HG03175 (cell line): ENCODE data around the gene DPYSL4.

ENCODE experiments used
- ATAC-seq: cut with Tn5 transposase; IDR thresholded peaks from one replicate; pipeline ENCODE4 v1.9.1; 2021; ENCODE audit warnings: mild to moderate bottlenecking, moderate library complexity; ENCODE audit not compliant: unreplicated experiment

DPYSL4 gene

DNA sequence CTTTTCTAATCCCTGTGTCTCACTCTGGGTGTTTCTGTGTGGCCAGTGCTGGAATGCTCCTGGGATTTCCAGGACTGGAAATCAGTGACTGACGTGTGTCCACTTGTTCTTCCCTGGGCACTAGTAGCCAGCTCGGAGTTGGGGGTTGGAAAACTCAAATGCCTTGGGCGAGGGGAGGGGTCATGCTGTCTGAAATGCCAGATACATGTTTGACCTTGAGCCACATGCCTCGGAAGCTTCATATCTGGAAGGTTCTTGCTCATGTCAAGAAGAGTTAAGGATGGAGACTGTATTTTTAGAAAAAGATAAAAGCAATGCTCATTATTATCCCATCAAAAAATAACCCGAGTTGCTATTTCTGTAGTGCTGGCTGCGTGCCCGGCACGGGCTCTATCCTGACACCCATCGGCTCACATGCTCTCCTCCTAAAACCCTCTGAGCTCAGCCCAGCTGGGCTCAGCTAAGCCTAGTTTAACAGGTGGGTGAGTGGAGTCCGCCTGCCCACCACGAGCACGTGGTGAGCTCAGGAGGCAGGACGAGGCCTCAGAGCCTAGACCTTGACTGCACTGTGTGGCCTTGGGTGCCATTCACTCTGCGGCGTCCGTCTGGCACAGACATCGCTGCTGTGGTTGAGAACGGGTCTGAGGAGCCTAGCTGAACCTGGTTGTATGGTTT, 6.4 kb downstream of the DPYSL4 start:
- ATAC-seq, result no peak

DNA sequence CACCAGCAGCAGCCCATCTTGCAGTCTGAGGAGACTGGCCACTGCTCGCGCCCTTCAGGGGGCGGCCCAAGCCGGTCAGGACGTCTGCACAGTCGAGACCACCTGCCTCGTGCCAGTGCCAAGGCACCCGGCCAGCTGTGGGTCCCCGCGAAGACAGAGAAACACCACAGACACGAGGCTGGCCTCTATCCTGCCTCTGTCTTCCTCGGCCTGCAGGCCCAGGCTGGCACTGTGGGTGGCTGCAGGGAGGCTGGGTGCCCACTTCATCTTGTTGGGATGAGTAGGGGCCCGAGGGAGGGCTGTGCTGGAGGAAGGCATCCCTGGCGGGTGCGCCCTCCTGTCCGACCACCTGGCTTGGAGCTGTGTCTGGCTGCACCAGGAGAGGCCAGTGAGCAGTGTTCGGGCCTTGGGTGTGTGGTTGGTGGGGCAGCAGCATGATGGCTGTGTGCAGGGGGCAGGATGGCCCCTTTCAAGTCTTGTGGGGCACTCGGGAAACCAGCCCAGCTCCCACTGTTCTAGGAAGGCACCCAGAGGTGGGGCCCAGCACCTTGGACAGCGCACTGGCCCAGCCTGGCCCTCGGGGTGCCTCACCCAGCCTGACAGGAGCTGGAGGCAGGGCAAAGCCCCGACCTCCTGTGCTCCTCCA, 7.3 kb downstream of the DPYSL4 start:
- ATAC-seq, result no peak

DNA sequence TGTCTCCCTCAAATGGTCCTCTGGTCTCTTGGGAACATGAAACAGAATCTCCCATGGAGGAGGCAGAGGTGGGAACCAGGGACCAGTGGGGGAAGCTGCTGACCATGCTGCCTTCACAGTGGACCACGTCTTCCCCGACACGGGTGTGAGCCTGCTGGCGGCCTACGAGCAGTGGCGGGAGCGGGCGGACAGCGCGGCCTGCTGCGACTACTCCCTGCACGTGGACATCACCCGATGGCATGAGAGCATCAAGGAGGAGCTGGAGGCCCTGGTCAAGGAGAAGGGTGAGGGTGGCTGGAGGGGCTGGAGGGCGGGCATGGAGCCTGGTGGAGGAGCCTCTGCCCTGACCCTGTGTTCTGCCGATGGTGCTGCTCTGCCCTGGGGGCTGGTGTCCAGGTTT, 8.0 kb downstream of the DPYSL4 start:
- ATAC-seq, result no peak

DNA sequence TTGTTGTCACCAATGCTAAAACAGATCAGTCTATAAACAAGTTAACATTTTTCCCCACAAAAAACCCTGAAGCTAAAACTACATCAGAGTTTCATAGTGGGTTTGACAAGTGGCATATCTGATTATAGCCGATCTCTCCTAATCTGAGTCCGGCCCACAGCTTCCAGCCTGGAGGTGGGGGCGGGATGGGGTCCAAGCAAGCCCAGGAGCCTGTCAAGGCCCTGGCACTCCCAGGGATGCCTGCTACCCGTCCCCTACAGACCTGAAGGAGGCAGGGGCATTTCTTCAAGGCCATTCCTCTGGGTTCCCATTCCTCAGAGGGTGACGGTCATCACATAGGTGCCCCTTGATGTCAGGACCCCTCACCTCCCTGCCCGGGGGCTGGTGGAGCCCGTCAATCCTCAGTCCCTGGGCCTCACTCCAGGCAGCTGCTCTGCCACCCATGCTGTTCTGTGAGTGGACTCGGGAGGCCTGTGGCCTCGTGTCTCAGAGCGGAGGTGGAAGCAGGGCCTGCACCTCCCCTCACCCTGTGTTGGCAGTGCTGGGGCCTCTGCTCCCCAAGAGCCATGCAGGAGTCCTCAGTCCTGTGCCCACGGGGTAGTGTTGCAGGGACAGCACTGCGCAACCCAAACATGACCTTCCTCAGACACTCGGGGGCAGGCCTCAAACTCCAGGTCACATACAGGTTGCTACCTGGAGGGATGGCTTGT, 8.8 kb downstream of the DPYSL4 start:
- ATAC-seq, result no peak

DNA sequence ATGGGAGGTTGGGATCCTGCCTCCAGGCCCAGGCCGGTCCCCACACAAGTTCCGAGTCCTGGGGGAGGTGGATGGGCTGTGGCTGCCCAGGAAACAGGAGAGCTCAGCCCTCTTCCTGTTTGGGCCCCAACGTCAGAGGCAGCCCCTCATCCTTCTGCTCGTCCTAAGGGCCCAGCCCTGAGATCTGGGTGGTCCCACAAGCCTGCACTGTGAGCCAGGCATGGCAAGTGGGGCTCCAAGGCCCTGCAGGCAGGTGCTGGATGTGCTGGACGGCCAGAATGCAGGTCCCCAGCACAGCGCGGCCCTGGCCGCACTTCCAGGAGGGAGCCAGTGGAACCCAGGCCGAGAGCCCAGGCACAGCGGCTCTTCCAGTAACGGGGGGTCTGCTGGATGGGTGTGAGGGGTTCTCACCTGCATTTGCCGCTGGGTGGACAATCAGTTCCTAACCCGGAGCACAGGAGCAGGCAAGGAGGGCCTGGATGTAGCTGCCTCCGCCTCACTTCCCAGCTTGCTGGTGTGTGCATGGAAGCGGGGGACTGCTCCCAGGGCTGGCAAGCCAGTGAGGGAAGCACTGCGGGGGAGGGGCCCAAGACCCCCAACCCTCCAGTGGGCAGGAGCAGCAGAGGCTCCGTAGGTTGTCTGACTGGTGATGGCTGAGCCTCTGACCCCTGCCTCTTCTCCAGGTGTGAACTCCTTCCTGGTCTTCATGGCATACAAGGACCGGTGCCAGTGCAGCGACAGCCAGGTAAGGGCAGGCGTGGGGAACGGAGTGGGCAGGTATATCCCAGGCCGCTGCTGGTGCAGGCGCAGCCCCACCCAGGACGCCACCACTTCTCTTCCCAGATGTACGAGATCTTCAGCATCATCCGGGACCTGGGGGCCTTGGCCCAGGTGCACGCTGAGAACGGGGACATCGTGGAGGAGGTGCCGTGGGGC, 9.7 kb downstream of the DPYSL4 start:
- no peak for ATAC-seq

DNA sequence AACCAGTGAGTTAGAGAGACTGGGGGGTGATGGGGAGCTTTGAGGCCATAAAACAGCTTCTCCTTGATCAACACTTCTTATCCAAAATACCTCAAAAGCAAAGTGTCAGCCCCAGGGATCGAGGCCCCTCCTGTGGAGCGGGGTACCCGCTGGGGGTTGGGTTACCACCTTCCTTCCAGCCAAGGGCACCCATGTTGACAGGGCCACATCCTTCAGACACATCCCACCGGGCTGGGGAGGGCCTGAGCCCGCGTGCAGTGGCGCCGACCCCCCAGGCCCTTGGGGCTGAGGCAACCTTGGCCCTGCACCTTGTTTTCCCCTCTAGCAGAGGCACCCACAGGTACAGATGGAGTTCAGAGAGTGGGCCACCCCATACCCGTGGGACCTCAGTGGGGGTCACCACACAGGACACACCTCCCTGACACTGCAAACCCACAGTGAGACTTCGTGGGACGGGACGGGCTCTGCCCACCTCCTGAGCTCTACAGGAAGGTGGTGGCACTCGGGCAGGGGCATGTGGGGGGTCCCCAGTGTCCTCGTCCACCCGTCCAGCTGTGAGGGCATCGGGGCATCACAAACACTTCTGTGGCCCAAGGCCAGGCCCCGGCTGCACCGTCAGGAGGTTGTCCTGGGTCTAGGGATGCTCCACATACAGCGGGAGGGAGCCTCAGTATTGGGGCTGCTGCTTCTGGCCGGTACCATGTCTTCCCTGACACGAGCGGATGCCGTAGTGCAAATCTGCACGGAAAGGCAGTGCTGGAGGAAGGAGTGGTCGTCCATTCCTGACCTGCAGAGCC, 10.7 kb downstream of the DPYSL4 start:
- no peak for ATAC-seq

DNA sequence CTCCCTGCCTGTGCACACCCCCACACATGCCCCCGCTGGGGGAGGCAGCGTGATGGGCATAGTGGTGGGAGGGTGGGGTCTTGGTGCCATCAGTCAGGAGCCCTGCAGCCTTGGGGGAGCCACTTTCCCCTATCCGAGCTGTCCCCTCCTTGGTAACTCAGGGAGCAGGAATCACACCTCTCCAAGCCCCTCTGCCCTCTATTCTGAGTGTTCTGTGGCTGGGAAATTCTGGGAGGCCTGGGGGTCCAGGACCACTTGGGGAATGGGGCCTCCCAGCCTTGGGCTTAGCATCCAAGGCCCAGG, 11.3 kb downstream of the DPYSL4 start:
- no peak for ATAC-seq

DNA sequence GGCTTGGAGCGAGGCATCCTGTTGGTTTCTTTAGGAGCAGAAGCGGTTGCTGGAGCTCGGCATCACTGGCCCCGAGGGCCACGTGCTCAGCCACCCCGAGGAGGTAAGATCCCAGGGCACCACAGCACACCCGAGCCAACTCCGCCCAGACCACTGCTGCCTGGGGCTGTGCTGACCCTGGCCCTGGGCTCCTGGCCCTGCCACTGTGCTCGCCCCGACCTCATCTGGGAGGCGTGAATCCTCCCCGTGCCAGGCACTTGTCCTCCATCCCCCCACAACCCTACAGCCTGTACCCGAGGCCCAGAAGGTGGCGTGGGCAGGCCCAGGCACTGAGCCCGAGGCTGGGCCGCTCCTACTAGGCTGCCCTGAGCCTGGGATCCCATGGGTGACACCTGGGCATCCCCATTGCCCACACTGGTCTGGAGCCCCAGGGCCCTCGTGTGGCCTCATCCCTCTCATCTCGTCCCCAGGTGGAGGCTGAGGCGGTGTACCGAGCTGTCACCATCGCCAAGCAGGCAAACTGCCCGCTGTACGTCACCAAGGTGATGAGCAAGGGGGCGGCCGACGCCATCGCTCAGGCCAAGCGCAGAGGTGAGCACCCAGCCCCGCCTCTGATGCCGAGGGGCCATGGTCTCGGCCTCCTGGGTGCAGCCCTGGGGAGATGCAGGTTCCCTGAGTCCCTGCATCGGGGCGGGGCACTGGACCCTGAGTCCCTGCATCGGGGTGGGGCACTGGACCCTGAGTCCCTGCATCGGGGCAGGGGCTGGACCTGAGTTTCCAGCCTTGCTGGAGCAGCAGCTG, 11.8 kb downstream of the DPYSL4 start:
- ATAC-seq, result no peak

DNA sequence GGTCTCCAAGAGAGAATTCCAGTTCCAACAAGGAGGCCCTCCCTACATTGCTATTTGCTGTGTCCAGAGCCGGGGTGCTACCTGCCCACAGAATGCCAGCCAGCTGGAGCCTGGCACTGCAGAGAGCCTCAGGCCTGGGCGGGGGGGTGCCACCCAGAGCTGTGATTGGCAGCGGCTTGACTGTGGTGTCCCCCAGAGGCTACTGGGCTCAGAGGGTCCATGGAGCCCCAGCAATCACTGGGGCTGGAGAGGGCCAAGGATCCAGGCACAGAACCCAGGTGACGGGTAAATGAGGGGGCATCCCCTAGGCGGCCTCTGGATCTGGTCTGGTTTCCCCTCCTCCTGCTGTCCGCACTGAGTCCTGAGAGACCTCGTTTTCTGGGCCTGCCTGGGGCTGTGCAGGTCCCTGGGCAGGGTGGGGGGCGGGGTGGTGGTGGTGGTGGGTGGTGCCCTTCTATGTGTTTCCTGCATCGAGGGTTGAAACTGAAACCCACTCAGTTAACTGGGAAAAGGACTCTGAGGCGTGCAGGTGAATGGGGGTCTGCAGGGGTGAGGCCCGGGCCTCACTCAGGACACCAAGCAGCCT, 12.6 kb downstream of the DPYSL4 start:
- ATAC-seq, result no peak

DNA sequence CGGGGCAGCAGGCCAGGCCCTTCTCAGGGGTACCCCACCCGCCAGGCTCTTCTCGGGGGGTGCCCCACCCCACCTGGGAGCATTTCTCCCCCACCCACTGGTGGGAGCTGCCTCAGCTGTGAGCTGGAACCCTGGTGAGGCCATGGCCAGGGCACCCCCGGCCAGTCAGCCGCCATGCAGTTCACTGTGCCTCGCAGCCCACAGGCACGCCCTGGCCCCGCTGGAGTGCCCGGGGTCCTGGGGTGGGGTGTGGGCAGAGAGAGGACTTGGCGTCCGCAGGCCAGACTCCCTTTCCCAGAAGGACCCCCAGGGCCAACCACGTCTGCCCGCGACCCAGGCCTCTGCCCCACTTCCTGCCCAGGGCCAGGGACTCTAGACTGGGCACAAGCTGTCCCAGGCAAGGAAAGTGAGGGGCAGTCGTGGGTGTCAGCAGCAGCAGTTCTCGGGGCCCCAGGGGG, 13.1 kb downstream of the DPYSL4 start:
- ATAC-seq, result no peak

DNA sequence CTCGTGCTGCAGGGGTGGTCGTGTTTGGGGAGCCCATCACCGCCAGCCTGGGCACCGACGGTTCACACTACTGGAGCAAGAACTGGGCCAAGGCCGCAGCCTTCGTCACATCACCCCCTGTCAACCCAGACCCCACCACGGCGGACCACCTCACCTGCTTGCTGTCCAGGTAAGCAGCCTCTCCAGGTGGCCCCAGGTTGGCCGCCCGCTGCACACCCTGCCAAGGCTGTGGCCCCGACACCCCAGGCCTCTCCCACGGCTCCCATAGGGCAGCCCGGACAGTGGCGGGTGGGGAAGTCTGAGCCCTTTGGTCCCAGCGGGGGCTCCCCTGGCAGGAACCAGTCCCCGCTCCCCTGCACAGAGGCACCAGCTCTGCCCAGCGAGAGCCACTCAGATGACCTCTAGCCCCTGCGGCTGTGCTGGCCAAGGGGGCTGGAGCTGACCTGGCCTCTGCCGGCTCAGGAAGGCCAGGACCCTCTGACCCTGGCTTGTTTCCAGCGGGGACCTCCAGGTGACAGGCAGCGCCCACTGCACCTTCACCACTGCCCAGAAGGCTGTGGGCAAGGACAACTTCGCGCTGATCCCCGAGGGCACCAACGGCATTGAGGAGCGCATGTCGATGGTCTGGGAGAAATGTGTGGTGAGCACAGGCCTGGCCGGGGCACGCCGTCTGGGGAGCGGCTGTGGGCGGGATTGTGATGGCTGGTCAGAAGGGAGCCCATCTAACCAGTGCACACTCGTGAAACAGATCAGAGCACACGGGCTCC, 13.8 kb downstream of the DPYSL4 start:
- ATAC-seq, result no peak

DNA sequence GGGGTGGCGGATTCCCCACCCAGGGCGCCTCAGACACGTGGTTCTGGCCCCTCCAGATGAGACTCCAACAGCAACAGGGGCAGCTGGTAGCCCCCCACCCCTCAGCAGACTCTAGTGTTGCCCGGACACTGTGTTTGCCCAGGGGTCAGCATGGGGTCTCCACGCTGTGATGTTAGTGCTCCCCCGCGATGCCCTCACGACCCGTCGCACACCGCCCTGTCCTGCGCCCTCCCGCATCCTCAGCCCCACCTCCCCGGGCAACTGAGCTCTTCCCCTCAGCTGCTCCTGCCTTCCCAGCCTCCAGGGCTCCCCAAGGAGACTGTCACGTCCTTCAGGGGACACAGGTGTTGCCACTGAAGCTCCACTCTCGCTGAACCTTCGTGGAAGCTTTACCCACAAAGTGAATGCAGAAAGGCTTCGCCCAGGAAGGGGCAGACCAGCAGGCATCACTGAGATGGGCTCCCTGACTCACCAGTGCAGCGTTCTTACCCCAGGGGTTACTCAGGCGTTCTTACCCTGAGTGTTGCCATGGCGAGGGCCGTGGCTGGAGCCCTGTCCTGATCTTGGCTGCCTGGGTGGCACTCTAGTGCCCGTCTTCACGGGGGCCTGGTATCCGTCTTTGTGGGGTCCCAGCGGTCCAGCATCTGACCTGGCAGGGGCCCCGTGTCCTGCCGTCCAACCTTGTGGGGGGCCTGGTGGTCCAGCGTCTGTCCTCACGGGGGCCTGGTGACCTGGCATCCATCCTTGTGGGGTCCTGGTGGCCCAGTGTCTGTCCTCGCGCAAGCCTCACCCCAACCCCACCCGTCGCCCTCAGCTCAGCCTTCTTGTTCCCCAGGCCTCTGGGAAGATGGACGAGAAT, 14.6 kb downstream of the DPYSL4 start:
- ATAC-seq, result no peak

DNA sequence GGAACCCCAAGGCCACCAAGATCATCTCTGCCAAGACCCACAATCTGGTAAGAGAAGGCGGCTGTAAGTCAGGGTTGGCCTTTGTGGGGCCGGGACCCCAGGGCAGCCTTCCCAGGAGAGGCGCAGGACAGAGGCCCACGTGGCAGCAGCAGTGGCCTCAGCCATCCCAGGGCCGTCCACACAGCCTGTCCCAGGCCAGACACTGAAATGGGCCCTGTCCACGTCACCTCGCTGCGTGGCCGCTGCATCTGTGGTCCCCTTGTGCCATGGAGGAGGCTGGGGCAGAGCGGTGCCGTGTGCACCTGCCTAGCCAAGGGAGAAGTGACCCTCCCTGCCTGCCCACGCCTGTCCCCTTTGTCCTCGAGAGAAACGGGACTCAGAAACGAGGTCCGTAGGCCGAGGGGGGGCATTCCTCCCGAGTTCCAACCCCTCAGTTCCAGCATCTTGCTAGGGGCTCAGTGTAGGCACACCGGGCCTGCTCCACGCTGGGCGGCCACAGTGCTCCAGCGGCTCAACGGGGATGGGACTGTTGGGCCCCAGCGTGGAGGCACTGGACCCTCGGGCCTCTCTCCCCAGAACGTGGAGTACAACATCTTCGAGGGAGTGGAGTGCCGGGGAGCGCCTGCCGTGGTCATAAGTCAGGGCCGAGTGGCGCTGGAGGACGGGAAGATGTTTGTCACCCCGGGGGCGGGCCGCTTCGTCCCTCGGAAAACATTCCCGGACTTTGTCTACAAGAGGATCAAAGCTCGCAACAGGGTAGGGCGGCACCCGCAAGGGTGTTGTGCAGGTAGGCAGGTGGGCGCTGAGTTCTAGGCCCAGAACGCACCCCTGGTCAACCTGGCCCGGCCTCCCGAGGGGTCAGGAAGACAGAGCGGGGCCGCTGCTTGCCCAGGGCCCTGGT, 15.6 kb downstream of the DPYSL4 start:
- ATAC-seq, result no peak

DNA sequence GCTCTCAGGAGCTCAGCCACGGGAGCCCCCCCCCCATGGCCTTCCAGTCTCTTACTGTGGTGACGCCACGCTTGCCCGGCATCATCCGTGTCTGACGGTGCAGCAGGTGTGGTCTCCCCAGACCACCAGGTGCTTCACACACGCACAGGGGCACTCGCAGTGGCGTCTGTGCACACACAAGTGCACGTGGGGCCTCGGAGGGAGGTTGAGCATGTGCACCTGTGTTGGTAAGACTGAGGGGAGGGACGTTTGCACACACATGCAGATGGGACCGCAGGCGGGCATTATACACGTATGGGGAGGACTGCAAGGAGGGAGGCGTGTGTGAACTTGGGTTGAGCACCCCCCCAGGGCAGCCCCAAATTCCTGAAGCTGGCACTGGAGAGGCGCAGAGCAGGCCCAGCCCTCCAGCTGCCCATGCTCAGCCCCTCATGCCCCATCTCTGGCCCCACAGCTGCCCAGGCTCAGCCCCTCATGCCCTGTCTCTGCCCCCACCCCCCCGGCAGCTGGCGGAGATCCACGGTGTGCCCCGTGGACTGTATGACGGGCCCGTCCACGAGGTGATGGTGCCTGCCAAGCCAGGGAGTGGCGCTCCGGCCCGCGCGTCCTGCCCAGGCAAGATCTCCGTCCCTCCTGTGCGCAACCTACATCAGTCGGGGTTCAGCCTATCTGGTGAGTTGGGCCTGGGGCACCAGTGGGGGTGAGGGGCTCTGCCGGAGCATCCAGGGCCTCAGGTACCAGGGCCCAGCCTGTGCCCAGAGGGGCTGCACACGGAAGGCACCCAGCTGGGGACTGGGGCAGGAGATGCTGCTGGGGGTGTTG, 16.7 kb downstream of the DPYSL4 start:
- ATAC-seq, result no peak

DNA sequence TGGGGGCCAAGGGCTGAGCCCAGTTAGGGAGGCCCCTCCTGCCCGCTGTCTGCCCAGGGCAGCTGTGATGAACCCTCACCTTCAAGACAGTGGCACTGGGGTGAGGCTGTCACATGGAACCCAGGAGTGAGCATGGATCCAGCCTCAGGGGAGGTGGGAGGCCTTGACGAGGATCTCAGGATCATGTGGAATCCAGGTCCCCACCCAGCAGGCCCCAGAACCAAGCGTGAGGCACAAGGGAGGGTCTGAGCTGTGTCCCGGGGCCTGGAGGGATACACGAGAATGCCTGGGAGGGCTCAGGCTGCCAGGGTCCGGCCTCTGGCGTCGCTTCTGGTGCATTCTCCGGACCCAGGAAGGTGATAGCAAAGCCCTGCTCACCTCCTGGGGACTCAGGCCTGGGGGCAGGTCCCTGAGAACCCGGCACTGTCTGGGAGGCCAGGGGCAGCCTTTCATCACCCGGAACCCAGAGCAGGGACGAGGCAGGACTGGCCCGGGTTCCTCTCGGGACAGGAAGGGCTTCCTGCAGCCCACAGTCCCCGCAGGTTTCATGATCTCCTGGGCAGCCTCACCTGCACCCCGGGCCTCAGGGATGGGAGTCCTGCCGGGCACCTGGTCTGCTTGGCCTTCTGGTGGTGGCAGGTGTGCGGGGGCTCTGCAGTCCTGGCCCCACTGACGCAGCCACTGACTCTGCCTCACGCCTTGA, 17.5 kb downstream of the DPYSL4 start:
- ATAC-seq, result no peak
